Measurements from ENCODE around the gene DTX2. TPM values are rescaled to one million over a fixed set of nuclear protein-coding genes. Genes with fewer than 3 reads are reported as not detected.
"Not testable (repeated sequence)": the region's sequence is repeated elsewhere in the genome, so short reads cannot be mapped to it uniquely, and the experiment has no call there.

DTX2 gene
- total RNA-seq, 2 experiments from 2014 or later, result 28.0 to 35.3 TPM

- H3K27me3 Mint-ChIP-seq; DNase-seq; CTCF ChIA-PET; H3K4me1 Mint-ChIP-seq; H3K36me3 Mint-ChIP-seq (ENCODE audit: low read depth); H3K9me3 Mint-ChIP-seq; H3K27ac Mint-ChIP-seq; H3K4me3 Mint-ChIP-seq; POLR2A ChIA-PET: not testable (repeated sequence)
These were observed 26.5 kb downstream of the DTX2 start for GRCh38 chr7:76487969-76488368.

GRCh38 chr7:76492139-76492538 lies 30.6 kb downstream of the DTX2 start:
- H3K4me1 Mint-ChIP-seq; H3K4me3 Mint-ChIP-seq; H3K27me3 Mint-ChIP-seq; POLR2A ChIA-PET; H3K36me3 Mint-ChIP-seq (ENCODE audit: low read depth); H3K27ac Mint-ChIP-seq; CTCF ChIA-PET; H3K9me3 Mint-ChIP-seq; DNase-seq: not testable (repeated sequence)

- H3K27me3 Mint-ChIP-seq; DNase-seq; H3K27ac Mint-ChIP-seq; CTCF ChIA-PET; POLR2A ChIA-PET; H3K9me3 Mint-ChIP-seq; H3K36me3 Mint-ChIP-seq (ENCODE audit: low read depth); H3K4me3 Mint-ChIP-seq; H3K4me1 Mint-ChIP-seq: not testable (repeated sequence)
These were observed 34.2 kb downstream of the DTX2 start for GRCh38 chr7:76495717-76496116.

GRCh38 chr7:76497918-76498582 lies 36.5 kb downstream of the DTX2 start:
- H3K9me3 Mint-ChIP-seq; CTCF ChIA-PET; H3K36me3 Mint-ChIP-seq (ENCODE audit: low read depth); H3K4me3 Mint-ChIP-seq; H3K27ac Mint-ChIP-seq; H3K27me3 Mint-ChIP-seq; H3K4me1 Mint-ChIP-seq; POLR2A ChIA-PET; DNase-seq: not testable (repeated sequence)

GRCh38 chr7:76498583-76499200 lies 37.2 kb downstream of the DTX2 start:
- not testable (repeated sequence) for H3K9me3 Mint-ChIP-seq, H3K27ac Mint-ChIP-seq

GRCh38 chr7:76499201-76499923 lies 37.9 kb downstream of the DTX2 start:
- CTCF ChIA-PET, POLR2A ChIA-PET: not testable (repeated sequence)

More at GRCh38 chr7:76498583-76499200, 37.2 kb downstream of the DTX2 start:
- H3K4me1 Mint-ChIP-seq; DNase-seq; POLR2A ChIA-PET; H3K36me3 Mint-ChIP-seq (ENCODE audit: low read depth); CTCF ChIA-PET; H3K4me3 Mint-ChIP-seq; H3K27me3 Mint-ChIP-seq: not testable (repeated sequence)

GRCh38 chr7:76499924-76500241 lies 38.4 kb downstream of the DTX2 start:
- H3K4me1 Mint-ChIP-seq; POLR2A ChIA-PET; H3K4me3 Mint-ChIP-seq; CTCF ChIA-PET; H3K27me3 Mint-ChIP-seq; H3K27ac Mint-ChIP-seq; H3K9me3 Mint-ChIP-seq; DNase-seq; H3K36me3 Mint-ChIP-seq (ENCODE audit: low read depth): not testable (repeated sequence)

More at GRCh38 chr7:76499201-76499923, 37.9 kb downstream of the DTX2 start:
- not testable (repeated sequence) for DNase-seq; H3K36me3 Mint-ChIP-seq (ENCODE audit: low read depth); H3K4me3 Mint-ChIP-seq; H3K27me3 Mint-ChIP-seq; H3K27ac Mint-ChIP-seq; H3K9me3 Mint-ChIP-seq; H3K4me1 Mint-ChIP-seq

GRCh38 chr7:76502224-76502623 lies 40.7 kb downstream of the DTX2 start:
- H3K27me3 Mint-ChIP-seq; DNase-seq; H3K36me3 Mint-ChIP-seq (ENCODE audit: low read depth); H3K9me3 Mint-ChIP-seq; H3K4me3 Mint-ChIP-seq; H3K4me1 Mint-ChIP-seq; CTCF ChIA-PET; POLR2A ChIA-PET; H3K27ac Mint-ChIP-seq: not testable (repeated sequence)

GRCh38 chr7:76502836-76503235 lies 41.3 kb downstream of the DTX2 start:
- H3K9me3 Mint-ChIP-seq; H3K4me1 Mint-ChIP-seq; DNase-seq; H3K27ac Mint-ChIP-seq; H3K36me3 Mint-ChIP-seq (ENCODE audit: low read depth); CTCF ChIA-PET; POLR2A ChIA-PET; H3K27me3 Mint-ChIP-seq; H3K4me3 Mint-ChIP-seq: not testable (repeated sequence)

GRCh38 chr7:76503244-76503643 lies 41.7 kb downstream of the DTX2 start:
- H3K27me3 Mint-ChIP-seq, H3K4me1 Mint-ChIP-seq, POLR2A ChIA-PET: not testable (repeated sequence)

GRCh38 chr7:76504351-76505167 lies 43.0 kb downstream of the DTX2 start:
- POLR2A ChIA-PET; DNase-seq; H3K36me3 Mint-ChIP-seq (ENCODE audit: low read depth); CTCF ChIA-PET; H3K9me3 Mint-ChIP-seq; H3K27me3 Mint-ChIP-seq; H3K27ac Mint-ChIP-seq; H3K4me1 Mint-ChIP-seq; H3K4me3 Mint-ChIP-seq: not testable (repeated sequence)

More at GRCh38 chr7:76503244-76503643, 41.7 kb downstream of the DTX2 start:
- H3K4me3 Mint-ChIP-seq; H3K9me3 Mint-ChIP-seq; H3K27ac Mint-ChIP-seq; CTCF ChIA-PET; H3K36me3 Mint-ChIP-seq (ENCODE audit: low read depth); DNase-seq: not testable (repeated sequence)

- Mint-ChIP-seq H3K4me1 (peaks cover 2% of the 10 kb centered on the region), H3K27ac (no peak overlapping the region), H3K36me3 (ENCODE audit: low read depth) (peaks cover 9% of the 10 kb centered on the region), H3K4me3 (no peak overlapping the region), H3K27me3 (no peaks in the 10 kb centered on the region), H3K9me3 (no peaks in the 10 kb centered on the region)
- CTCF ChIA-PET, result no interaction called here
- DNase-seq, result no peak
- POLR2A ChIA-PET, result no interaction called here
These were observed 43.9 kb downstream of the DTX2 start for GRCh38 chr7:76505168-76506080.

GRCh38 chr7:76506081-76506440 lies 44.6 kb downstream of the DTX2 start:
- Mint-ChIP-seq H3K4me3 (no peak overlapping the region), H3K36me3 (ENCODE audit: low read depth) (peaks cover 9% of the 10 kb centered on the region), H3K9me3 (no peaks in the 10 kb centered on the region), H3K27me3 (no peaks in the 10 kb centered on the region), H3K27ac (no peak overlapping the region), H3K4me1 (peaks cover 2% of the 10 kb centered on the region)
- ChIA-PET CTCF (no interaction called here), POLR2A (no interaction called here)
- no peak for DNase-seq

Measured in activated CD4-positive, alpha-beta memory T cell treated with anti-CD3 and anti-CD28 coated beads, Interleukin-2, amount 10 ng/mL, durations not matched to agents 7 days and 5 days (primary cell).